WTC11 (cell line): Measurements from ENCODE around the gene STRAP.

Experiments used
- TEAD4 ChIP-seq: sonication (generic); formaldehyde crosslinking; IDR thresholded peaks from 2 replicates; pipeline ENCODE4 v1.8.0; 2022; ENCODE audit warnings: mild to moderate bottlenecking, missing genetic modification reagents
- TF ChIP-seq, protein P1 (sequence below): fragments of 200-600 bp; IDR thresholded peaks from 2 replicates; pipeline ENCODE4 v1.8.0; 2022; ENCODE audit warnings: antibody characterized with exemption
- TF ChIP-seq, protein P2 (sequence below): sonication (generic); formaldehyde crosslinking; IDR thresholded peaks from 2 replicates; pipeline ENCODE4 v1.8.0; 2022; ENCODE audit warnings: mild to moderate bottlenecking, missing genetic modification reagents

- TF ChIP-seq, protein P1, sequence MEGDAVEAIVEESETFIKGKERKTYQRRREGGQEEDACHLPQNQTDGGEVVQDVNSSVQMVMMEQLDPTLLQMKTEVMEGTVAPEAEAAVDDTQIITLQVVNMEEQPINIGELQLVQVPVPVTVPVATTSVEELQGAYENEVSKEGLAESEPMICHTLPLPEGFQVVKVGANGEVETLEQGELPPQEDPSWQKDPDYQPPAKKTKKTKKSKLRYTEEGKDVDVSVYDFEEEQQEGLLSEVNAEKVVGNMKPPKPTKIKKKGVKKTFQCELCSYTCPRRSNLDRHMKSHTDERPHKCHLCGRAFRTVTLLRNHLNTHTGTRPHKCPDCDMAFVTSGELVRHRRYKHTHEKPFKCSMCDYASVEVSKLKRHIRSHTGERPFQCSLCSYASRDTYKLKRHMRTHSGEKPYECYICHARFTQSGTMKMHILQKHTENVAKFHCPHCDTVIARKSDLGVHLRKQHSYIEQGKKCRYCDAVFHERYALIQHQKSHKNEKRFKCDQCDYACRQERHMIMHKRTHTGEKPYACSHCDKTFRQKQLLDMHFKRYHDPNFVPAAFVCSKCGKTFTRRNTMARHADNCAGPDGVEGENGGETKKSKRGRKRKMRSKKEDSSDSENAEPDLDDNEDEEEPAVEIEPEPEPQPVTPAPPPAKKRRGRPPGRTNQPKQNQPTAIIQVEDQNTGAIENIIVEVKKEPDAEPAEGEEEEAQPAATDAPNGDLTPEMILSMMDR, result no peak
- TF ChIP-seq TEAD4 (CRISPR knock-in tag), result no peak
- TF ChIP-seq, protein P2, sequence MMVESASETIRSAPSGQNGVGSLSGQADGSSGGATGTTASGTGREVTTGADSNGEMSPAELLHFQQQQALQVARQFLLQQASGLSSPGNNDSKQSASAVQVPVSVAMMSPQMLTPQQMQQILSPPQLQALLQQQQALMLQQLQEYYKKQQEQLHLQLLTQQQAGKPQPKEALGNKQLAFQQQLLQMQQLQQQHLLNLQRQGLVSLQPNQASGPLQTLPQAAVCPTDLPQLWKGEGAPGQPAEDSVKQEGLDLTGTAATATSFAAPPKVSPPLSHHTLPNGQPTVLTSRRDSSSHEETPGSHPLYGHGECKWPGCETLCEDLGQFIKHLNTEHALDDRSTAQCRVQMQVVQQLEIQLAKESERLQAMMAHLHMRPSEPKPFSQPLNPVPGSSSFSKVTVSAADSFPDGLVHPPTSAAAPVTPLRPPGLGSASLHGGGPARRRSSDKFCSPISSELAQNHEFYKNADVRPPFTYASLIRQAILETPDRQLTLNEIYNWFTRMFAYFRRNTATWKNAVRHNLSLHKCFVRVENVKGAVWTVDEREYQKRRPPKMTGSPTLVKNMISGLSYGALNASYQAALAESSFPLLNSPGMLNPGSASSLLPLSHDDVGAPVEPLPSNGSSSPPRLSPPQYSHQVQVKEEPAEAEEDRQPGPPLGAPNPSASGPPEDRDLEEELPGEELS (CRISPR knock-in tag), result no peak
These were observed 33.6 kb upstream of the STRAP start for GRCh38 chr12:15848606-15849005.
